ENCODE data around the gene BRSK1. TPM values are rescaled to one million over a fixed set of nuclear protein-coding genes. Genes with fewer than 3 reads are reported as not detected.

Gene BRSK1
- polyA plus RNA-seq, 4 donors: 0.22 to 3.5 (median 2.7) TPM

DNA sequence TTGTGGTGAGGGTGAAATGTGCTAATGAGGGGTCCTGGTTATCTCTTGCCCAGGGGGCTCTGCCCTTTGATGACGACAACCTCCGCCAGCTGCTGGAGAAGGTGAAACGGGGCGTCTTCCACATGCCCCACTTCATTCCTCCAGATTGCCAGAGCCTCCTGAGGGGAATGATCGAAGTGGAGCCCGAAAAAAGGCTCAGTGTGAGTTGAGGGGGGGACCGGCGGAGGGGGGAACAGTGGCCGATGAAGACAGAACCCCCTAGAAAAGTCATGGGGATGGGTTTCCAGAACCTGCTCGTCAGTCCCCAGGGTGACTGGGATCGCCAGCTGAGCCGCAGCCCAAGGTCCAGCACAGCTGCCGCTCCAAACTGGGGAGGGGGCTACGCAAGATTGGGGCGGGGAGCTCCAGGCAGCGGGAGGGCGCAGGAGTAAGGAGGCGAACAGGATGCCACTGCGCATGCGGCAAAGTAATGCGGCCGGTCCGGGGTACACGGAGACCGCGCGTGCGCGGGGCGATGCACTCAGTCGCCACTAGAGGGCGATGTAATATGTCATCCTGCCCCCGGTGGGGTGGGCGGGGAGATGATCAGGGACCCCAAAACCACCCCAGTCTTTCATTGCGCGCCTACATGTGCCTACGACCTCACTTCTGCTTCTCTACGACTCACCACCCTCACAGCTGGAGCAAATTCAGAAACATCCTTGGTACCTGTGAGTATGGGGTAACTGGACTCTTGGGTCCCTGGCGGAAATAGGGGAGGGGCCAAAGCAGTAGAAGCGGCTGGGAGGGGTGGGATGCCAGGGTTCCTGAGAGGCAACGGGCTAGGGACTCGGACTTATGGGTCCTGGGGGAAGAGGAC lies 17.9 kb downstream of the BRSK1 start:
- peak; percentile 81 to 91 for DNase-seq
- peak overlapping the region in 1 of 3 donors; percentile 37 for H3K4me3 ChIP-seq (ENCODE audit: low read depth in 1 of 3, low read length in 3 of 3)
- no peak overlapping the region for H3K27ac ChIP-seq (ENCODE audit: low read depth in 1 of 3, low read length in 2 of 3)
- peaks cover 0 to 10% (median 0%) of the 10 kb centered on the region in 3 donors for H3K36me3 ChIP-seq (ENCODE audit: control insufficient read depth in 3 of 3, insufficient read depth in 2 of 3, low read depth in 1 of 3, low read length in 3 of 3)
- 11 to 12% (median 11%) methylated on average over 35 to 42 of the region's 42 CpGs for WGBS, 3 donors
- H3K27me3 ChIP-seq (ENCODE audit: control insufficient read depth in 3 of 3, insufficient read depth in 3 of 3, low read length in 3 of 3): no peaks in the 10 kb centered on the region
- peaks cover 0 to 8% (median 2%) of the 10 kb centered on the region in 3 donors for H3K4me1 ChIP-seq (ENCODE audit: control insufficient read depth in 3 of 3, insufficient read depth in 2 of 3, low read depth in 1 of 3, low read length in 2 of 3)
- FAIRE-seq: no peak
- H3K9me3 ChIP-seq (ENCODE audit: control insufficient read depth in 2 of 2, insufficient read depth in 1 of 2, low read depth in 1 of 2, low read length in 1 of 2): no peaks in the 10 kb centered on the region

DNA sequence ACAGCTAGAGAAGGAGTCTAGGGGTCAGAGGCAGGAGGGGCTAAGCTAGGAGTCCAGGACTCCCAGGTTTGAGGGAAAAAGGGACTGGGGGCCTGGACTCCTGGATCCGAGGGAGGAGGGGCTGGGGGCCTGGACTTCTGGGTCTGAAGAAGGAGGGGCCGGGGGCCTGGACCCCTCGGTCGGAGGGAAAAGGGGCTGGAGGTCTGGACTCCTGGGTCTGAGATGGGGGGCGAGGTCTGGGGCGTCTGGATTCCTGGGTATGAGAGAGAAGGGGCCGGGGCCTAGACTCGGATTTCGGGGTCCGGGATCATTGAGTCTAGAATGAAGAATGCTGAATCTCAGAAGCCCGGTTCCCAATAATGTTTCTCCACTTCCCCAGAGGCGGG lies 18.5 kb downstream of the BRSK1 start:
- Histone ChIP-seq H3K9me3 (ENCODE audit: control insufficient read depth in 2 of 2, insufficient read depth in 1 of 2, low read depth in 1 of 2, low read length in 1 of 2) (no peaks in the 10 kb centered on the region), H3K27ac (ENCODE audit: low read depth in 1 of 3, low read length in 2 of 3) (no peak overlapping the region), H3K36me3 (ENCODE audit: control insufficient read depth in 3 of 3, insufficient read depth in 2 of 3, low read depth in 1 of 3, low read length in 3 of 3) (peaks cover 0 to 10% (median 0%) of the 10 kb centered on the region in 3 donors), H3K4me3 (ENCODE audit: low read depth in 1 of 3, low read length in 3 of 3) (peak overlapping the region in 1 of 3 donors; percentile 19), H3K4me1 (ENCODE audit: control insufficient read depth in 3 of 3, insufficient read depth in 2 of 3, low read depth in 1 of 3, low read length in 2 of 3) (peaks cover 0 to 8% (median 2%) of the 10 kb centered on the region in 3 donors), H3K27me3 (ENCODE audit: control insufficient read depth in 3 of 3, insufficient read depth in 3 of 3, low read length in 3 of 3) (no peaks in the 10 kb centered on the region)
- no peak for FAIRE-seq
- 69 to 76% (median 74%) methylated on average over 12 of the region's 12 CpGs for WGBS, 3 donors
- no peak for DNase-seq

- peak in 1 of 2 donors; percentile 1 for DNase-seq
- WGBS, 3 donors: 92 to 97% (median 96%) methylated on average over 11 of the region's 11 CpGs
- no peak for FAIRE-seq
Observed at GRCh38 chr19:55303477-55303876, 19.7 kb downstream of the BRSK1 start.

DNA sequence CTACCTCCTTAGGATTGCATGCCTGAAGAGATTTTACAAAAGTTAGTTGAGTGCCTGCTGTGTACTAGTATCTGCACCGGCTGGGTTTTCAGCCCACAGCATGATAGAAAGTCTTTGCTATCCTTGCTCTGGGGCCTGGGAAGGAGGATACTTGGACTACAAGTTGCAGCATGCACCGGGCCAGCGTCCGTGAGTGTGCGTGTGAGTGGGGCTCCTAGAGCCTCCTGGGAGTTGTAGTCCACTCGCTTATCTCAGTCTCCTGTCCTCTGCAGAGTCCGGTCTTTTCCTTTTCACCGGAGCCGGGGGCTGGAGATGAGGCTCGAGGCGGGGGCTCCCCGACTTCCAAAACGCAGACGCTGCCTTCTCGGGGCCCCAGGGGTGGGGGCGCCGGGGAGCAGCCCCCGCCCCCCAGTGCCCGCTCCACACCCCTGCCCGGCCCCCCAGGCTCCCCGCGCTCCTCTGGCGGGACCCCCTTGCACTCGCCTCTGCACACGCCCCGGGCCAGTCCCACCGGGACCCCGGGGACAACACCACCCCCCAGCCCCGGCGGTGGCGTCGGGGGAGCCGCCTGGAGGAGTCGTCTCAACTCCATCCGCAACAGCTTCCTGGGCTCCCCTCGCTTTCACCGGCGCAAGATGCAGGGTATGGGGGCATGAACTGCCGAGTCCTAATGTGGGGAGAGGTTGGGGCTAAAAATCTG lies 20.6 kb downstream of the BRSK1 start:
- Histone ChIP-seq H3K27ac (ENCODE audit: low read depth in 1 of 3, low read length in 2 of 3) (no peak overlapping the region), H3K36me3 (ENCODE audit: control insufficient read depth in 3 of 3, insufficient read depth in 2 of 3, low read depth in 1 of 3, low read length in 3 of 3) (peaks cover 0 to 19% (median 0%) of the 10 kb centered on the region in 3 donors), H3K9me3 (ENCODE audit: control insufficient read depth in 2 of 2, insufficient read depth in 1 of 2, low read depth in 1 of 2, low read length in 1 of 2) (peaks cover 0 to 7% of the 10 kb centered on the region in 2 donors), H3K4me1 (ENCODE audit: control insufficient read depth in 3 of 3, insufficient read depth in 2 of 3, low read depth in 1 of 3, low read length in 2 of 3) (peaks cover 0 to 8% (median 2%) of the 10 kb centered on the region in 3 donors), H3K4me3 (ENCODE audit: low read depth in 1 of 3, low read length in 3 of 3) (no peak overlapping the region), H3K27me3 (ENCODE audit: control insufficient read depth in 3 of 3, insufficient read depth in 3 of 3, low read length in 3 of 3) (no peaks in the 10 kb centered on the region)
- WGBS, 3 donors: 89 to 93% (median 90%) methylated on average over 38 to 39 of the region's 39 CpGs
- FAIRE-seq (no peak), DNase-seq (peak; percentile 32 to 62)

More at GRCh38 chr19:55303477-55303876, 19.7 kb downstream of the BRSK1 start:
- Histone ChIP-seq H3K4me3 (ENCODE audit: low read depth in 1 of 3, low read length in 3 of 3) (no peak overlapping the region), H3K27ac (ENCODE audit: low read depth in 1 of 3, low read length in 2 of 3) (no peak overlapping the region), H3K9me3 (ENCODE audit: control insufficient read depth in 2 of 2, insufficient read depth in 1 of 2, low read depth in 1 of 2, low read length in 1 of 2) (no peaks in the 10 kb centered on the region), H3K36me3 (ENCODE audit: control insufficient read depth in 3 of 3, insufficient read depth in 2 of 3, low read depth in 1 of 3, low read length in 3 of 3) (peaks cover 0 to 12% (median 0%) of the 10 kb centered on the region in 3 donors), H3K27me3 (ENCODE audit: control insufficient read depth in 3 of 3, insufficient read depth in 3 of 3, low read length in 3 of 3) (no peaks in the 10 kb centered on the region), H3K4me1 (ENCODE audit: control insufficient read depth in 3 of 3, insufficient read depth in 2 of 3, low read depth in 1 of 3, low read length in 2 of 3) (peaks cover 0 to 8% (median 2%) of the 10 kb centered on the region in 3 donors)

DNA sequence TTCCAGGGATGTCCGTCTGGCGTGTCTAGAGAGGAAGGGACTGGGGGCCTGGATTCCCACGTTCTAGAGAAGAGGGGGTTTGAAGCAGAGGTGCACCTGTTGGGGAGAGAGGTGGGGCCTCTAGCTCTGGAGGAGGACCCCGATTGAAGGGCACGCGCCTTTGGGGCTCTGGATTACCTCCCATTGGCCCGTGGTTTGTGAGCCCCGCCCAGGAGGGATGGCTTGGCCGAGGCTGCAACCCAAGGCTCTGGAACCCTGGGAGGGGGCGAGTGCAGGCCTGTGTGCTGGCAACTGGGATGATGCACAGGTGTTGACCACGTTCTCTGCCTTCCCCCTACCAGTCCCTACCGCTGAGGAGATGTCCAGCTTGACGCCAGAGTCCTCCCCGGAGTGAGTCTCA lies 21.2 kb downstream of the BRSK1 start:
- peak in 1 of 2 donors; percentile 1 for DNase-seq
- Histone ChIP-seq H3K4me1 (ENCODE audit: control insufficient read depth in 3 of 3, insufficient read depth in 2 of 3, low read depth in 1 of 3, low read length in 2 of 3) (peaks cover 0 to 8% (median 2%) of the 10 kb centered on the region in 3 donors), H3K36me3 (ENCODE audit: control insufficient read depth in 3 of 3, insufficient read depth in 2 of 3, low read depth in 1 of 3, low read length in 3 of 3) (peaks cover 0 to 23% (median 0%) of the 10 kb centered on the region in 3 donors), H3K27ac (ENCODE audit: low read depth in 1 of 3, low read length in 2 of 3) (no peak overlapping the region), H3K27me3 (ENCODE audit: control insufficient read depth in 3 of 3, insufficient read depth in 3 of 3, low read length in 3 of 3) (no peaks in the 10 kb centered on the region), H3K4me3 (ENCODE audit: low read depth in 1 of 3, low read length in 3 of 3) (no peak overlapping the region), H3K9me3 (ENCODE audit: control insufficient read depth in 2 of 2, insufficient read depth in 1 of 2, low read depth in 1 of 2, low read length in 1 of 2) (peaks cover 0 to 12% of the 10 kb centered on the region in 2 donors)
- WGBS, 3 donors: 78 to 82% (median 82%) methylated on average over 14 of the region's 14 CpGs
- FAIRE-seq: no peak

- H3K36me3 ChIP-seq (ENCODE audit: control insufficient read depth in 3 of 3, insufficient read depth in 2 of 3, low read depth in 1 of 3, low read length in 3 of 3): peaks cover 0 to 25% (median 0%) of the 10 kb centered on the region in 3 donors
- H3K4me3 ChIP-seq (ENCODE audit: low read depth in 1 of 3, low read length in 3 of 3): no peak overlapping the region
- DNase-seq: peak in 1 of 2 donors; percentile 49
- no peaks in the 10 kb centered on the region for H3K27me3 ChIP-seq (ENCODE audit: control insufficient read depth in 3 of 3, insufficient read depth in 3 of 3, low read length in 3 of 3)
- H3K27ac ChIP-seq (ENCODE audit: low read depth in 1 of 3, low read length in 2 of 3): no peak overlapping the region
- H3K4me1 ChIP-seq (ENCODE audit: control insufficient read depth in 3 of 3, insufficient read depth in 2 of 3, low read depth in 1 of 3, low read length in 2 of 3): peaks cover 0 to 8% (median 2%) of the 10 kb centered on the region in 3 donors
- whole genome bisulfite sequencing, 3 donors: 64 to 81% (median 73%) methylated on average over 9 of the region's 9 CpGs
- FAIRE-seq: no peak
- H3K9me3 ChIP-seq (ENCODE audit: control insufficient read depth in 2 of 2, insufficient read depth in 1 of 2, low read depth in 1 of 2, low read length in 1 of 2): peaks cover 0 to 12% of the 10 kb centered on the region in 2 donors
Observed at GRCh38 chr19:55305491-55305890, 21.7 kb downstream of the BRSK1 start.

DNA sequence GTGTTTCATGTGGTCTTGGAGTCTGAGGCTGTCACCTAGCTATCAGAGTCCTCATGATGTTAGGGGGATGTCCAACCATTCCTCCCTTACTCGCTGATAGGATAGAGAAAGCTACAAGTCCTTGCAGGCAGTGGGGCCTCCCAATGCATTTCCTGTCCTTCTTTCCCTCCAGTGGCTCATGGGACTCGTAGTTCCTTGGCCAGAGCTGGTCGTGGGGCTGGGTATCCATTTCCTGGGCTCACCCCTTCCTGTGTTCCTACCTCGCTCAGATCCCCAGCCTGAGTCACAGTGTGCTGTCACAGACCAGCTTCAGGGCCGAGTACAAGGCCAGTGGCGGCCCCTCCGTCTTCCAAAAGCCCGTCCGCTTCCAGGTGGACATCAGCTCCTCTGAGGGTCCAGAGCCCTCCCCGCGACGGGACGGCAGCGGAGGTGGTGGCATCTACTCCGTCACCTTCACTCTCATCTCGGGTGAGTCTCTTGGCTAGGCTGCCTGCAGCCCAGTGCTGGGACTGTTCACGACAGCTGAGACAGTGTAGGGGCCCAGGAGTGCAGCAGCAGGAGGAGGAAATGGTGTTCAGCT lies 22.3 kb downstream of the BRSK1 start:
- Histone ChIP-seq H3K9me3 (ENCODE audit: control insufficient read depth in 2 of 2, insufficient read depth in 1 of 2, low read depth in 1 of 2, low read length in 1 of 2) (peaks cover 0 to 12% of the 10 kb centered on the region in 2 donors), H3K36me3 (ENCODE audit: control insufficient read depth in 3 of 3, insufficient read depth in 2 of 3, low read depth in 1 of 3, low read length in 3 of 3) (peaks cover 0 to 26% (median 0%) of the 10 kb centered on the region in 3 donors), H3K4me1 (ENCODE audit: control insufficient read depth in 3 of 3, insufficient read depth in 2 of 3, low read depth in 1 of 3, low read length in 2 of 3) (peaks cover 0 to 8% (median 2%) of the 10 kb centered on the region in 3 donors), H3K27ac (ENCODE audit: low read depth in 1 of 3, low read length in 2 of 3) (no peak overlapping the region), H3K4me3 (ENCODE audit: low read depth in 1 of 3, low read length in 3 of 3) (no peak overlapping the region), H3K27me3 (ENCODE audit: control insufficient read depth in 3 of 3, insufficient read depth in 3 of 3, low read length in 3 of 3) (no peaks in the 10 kb centered on the region)
- 87 to 90% (median 89%) methylated on average over 17 of the region's 17 CpGs for WGBS, 3 donors
- DNase-seq (no peak), FAIRE-seq (no peak)

DNA sequence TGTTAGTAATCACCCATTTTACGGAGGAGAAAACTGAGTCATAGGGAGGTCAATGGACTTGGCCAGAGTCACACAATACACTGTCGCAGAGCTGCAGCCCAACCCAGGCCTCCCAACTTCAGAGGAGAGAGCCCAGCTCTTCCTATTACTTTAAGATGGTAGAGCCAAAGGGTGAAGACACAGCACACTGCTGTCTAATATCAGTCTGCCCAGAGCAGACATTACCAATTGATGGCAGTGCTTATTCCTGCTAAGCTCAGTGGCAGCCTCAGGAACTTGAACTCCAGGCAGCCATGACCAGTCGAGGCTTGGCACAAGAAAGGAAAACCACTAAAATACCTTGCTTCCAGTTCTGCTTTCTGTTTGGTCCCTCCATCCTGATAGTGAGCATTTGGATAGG lies 22.9 kb downstream of the BRSK1 start:
- peaks cover 0 to 3% (median 2%) of the 10 kb centered on the region in 3 donors for H3K4me1 ChIP-seq (ENCODE audit: control insufficient read depth in 3 of 3, insufficient read depth in 2 of 3, low read depth in 1 of 3, low read length in 2 of 3)
- no peaks in the 10 kb centered on the region for H3K27me3 ChIP-seq (ENCODE audit: control insufficient read depth in 3 of 3, insufficient read depth in 3 of 3, low read length in 3 of 3)
- H3K9me3 ChIP-seq (ENCODE audit: control insufficient read depth in 2 of 2, insufficient read depth in 1 of 2, low read depth in 1 of 2, low read length in 1 of 2): peaks cover 0 to 12% of the 10 kb centered on the region in 2 donors
- peaks cover 0 to 33% (median 0%) of the 10 kb centered on the region in 3 donors for H3K36me3 ChIP-seq (ENCODE audit: control insufficient read depth in 3 of 3, insufficient read depth in 2 of 3, low read depth in 1 of 3, low read length in 3 of 3)
- no peak for FAIRE-seq
- H3K27ac ChIP-seq (ENCODE audit: low read depth in 1 of 3, low read length in 2 of 3): no peak overlapping the region
- 65 to 77% (median 68%) methylated on average over 3 of the region's 3 CpGs for WGBS, 3 donors
- DNase-seq: no peak
- H3K4me3 ChIP-seq (ENCODE audit: low read depth in 1 of 3, low read length in 3 of 3): no peak overlapping the region
